NT2/D1 (cell line): ENCODE measurements around the gene KSR1.

Experiments
- SUZ12 ChIP-seq: IDR thresholded peaks from 2 replicates; pipeline ENCODE4 v1.6.1; 2011; ENCODE audit not compliant: insufficient read length, insufficient read depth; ENCODE audit errors: extremely low read depth
- YY1 ChIP-seq: IDR thresholded peaks from 2 replicates; pipeline ENCODE4 v1.6.1; 2011; ENCODE audit not compliant: insufficient read length, insufficient read depth
- ZNF274 ChIP-seq: IDR thresholded peaks from 2 replicates; pipeline ENCODE4 v1.6.1; 2011; ENCODE audit warnings: mild to moderate bottlenecking, low read depth, low read length

GRCh38 chr17:27481327-27481726 lies 25.1 kb downstream of the KSR1 start:
- TF ChIP-seq SUZ12, result no peak
- no peak for TF ChIP-seq ZNF274
- no peak for TF ChIP-seq YY1
